ENCODE measurements around the gene RBM20.

- TF ChIP-seq CTCF (IDR thresholded peaks at IDR 0.05) (no peak), EP300 (IDR thresholded peaks at IDR 0.05) (no peak), POLR2A (IDR thresholded peaks at IDR 0.05) (no peak)
Measured at GRCh38 chr10:110833941-110834628, 189.9 kb downstream of the RBM20 start.

All from suprapubic skin (tissue), 3 donors.